ENCODE results near the gene NEDD8. TPM values are rescaled to one million over a fixed set of nuclear protein-coding genes. Genes with fewer than 3 reads are reported as not detected.

Gene NEDD8
- total and polyA plus RNA-seq, 8 donors = 85.4 to 244 (median 166) TPM; not detected in 1

GRCh38 chr14:24274101-24274543, 42.0 kb upstream of the NEDD8 start:
- Histone ChIP-seq H3K4me3 (no peak overlapping the region), H3K4me1 (peaks cover 9 to 81% (median 26%) of the 10 kb centered on the region in 4 donors), H3K27me3 (no peaks in the 10 kb centered on the region), H3K9me3 (no peaks in the 10 kb centered on the region), H3K36me3 (peaks cover 0 to 10% (median 9%) of the 10 kb centered on the region in 4 donors), H3K27ac (peak overlapping the region; percentile 63 to 98 (median 84))
- DNase-seq = peak; percentile 63 to 66
- intact Hi-C loops (cut with DNase I; ENCODE audit: low total_unique reads) = no loop called here
- WGBS, 5 donors = 20 to 50% (median 31%) methylated on average over 3 of the region's 3 CpGs
- TF ChIP-seq POLR2AphosphoS5 (IDR thresholded peaks at IDR 0.05) (peak in 2 of 3 donors; percentile 33 to 80), CTCF (IDR thresholded peaks at IDR 0.05) (no peak)

GRCh38 chr14:24273422-24273998, 41.3 kb upstream of the NEDD8 start:
- intact Hi-C loops (cut with DNase I; ENCODE audit: low total_unique reads) = no loop called here
- Histone ChIP-seq H3K4me3 (no peak overlapping the region), H3K36me3 (peaks cover 5 to 16% (median 15%) of the 10 kb centered on the region in 4 donors), H3K9me3 (no peaks in the 10 kb centered on the region), H3K27ac (peak overlapping the region; percentile 63 to 98 (median 84)), H3K27me3 (no peaks in the 10 kb centered on the region), H3K4me1 (peaks cover 9 to 75% (median 26%) of the 10 kb centered on the region in 4 donors)
- no peak for DNase-seq
- 44 to 68% (median 66%) methylated on average over 3 of the region's 3 CpGs for WGBS, 5 donors
- TF ChIP-seq EP300 (IDR thresholded peaks at IDR 0.05) (no peak), POLR2A (IDR thresholded peaks at IDR 0.05) (no peak), CTCF (IDR thresholded peaks at IDR 0.05) (no peak)

- no peak overlapping the region for H3K4me3 ChIP-seq
- peaks cover 16 to 27% (median 26%) of the 10 kb centered on the region in 4 donors for H3K36me3 ChIP-seq
- TF ChIP-seq EP300 (IDR thresholded peaks at IDR 0.05) = no peak
- no peak for TF ChIP-seq CTCF (IDR thresholded peaks at IDR 0.05)
- TF ChIP-seq POLR2A (IDR thresholded peaks at IDR 0.05) = no peak
- no peak for TF ChIP-seq POLR2AphosphoS5 (IDR thresholded peaks at IDR 0.05)
- no peaks in the 10 kb centered on the region for H3K27me3 ChIP-seq
- H3K4me1 ChIP-seq = peaks cover 9 to 66% (median 26%) of the 10 kb centered on the region in 4 donors
- 80 to 95% (median 84%) methylated on average over 2 of the region's 2 CpGs for WGBS, 5 donors
- peak overlapping the region in 3 of 5 donors; percentile 84 to 98 (median 94) for H3K27ac ChIP-seq
- intact Hi-C loops (cut with DNase I; ENCODE audit: low total_unique reads) = no loop called here
- H3K9me3 ChIP-seq = no peaks in the 10 kb centered on the region
- DNase-seq = no peak
Observed at GRCh38 chr14:24272467-24272866, 40.3 kb upstream of the NEDD8 start.

GRCh38 chr14:24271834-24272263, 39.7 kb upstream of the NEDD8 start:
- H3K27ac ChIP-seq = peak overlapping the region; percentile 91 to 99 (median 98)
- H3K36me3 ChIP-seq = peaks cover 22 to 33% (median 32%) of the 10 kb centered on the region in 4 donors
- intact Hi-C loops (cut with DNase I; ENCODE audit: low total_unique reads) = no loop called here
- WGBS, 5 donors = 7 to 12% (median 11%) methylated on average over 3 of the region's 3 CpGs
- H3K9me3 ChIP-seq = no peaks in the 10 kb centered on the region
- H3K4me3 ChIP-seq = peak overlapping the region; percentile 60 to 99 (median 77)
- TF ChIP-seq EP300 (IDR thresholded peaks at IDR 0.05) (no peak), POLR2A (IDR thresholded peaks at IDR 0.05) (no peak), CTCF (IDR thresholded peaks at IDR 0.05) (no peak), POLR2AphosphoS5 (IDR thresholded peaks at IDR 0.05) (no peak)
- no peak for DNase-seq
- H3K27me3 ChIP-seq = no peaks in the 10 kb centered on the region
- H3K4me1 ChIP-seq = peaks cover 9 to 60% (median 26%) of the 10 kb centered on the region in 4 donors
